ENCODE data around the gene ERFE.

GRCh38 chr2:238202326-238203093 is 43.7 kb downstream of the ERFE start:
- TF ChIP-seq, protein P1, sequence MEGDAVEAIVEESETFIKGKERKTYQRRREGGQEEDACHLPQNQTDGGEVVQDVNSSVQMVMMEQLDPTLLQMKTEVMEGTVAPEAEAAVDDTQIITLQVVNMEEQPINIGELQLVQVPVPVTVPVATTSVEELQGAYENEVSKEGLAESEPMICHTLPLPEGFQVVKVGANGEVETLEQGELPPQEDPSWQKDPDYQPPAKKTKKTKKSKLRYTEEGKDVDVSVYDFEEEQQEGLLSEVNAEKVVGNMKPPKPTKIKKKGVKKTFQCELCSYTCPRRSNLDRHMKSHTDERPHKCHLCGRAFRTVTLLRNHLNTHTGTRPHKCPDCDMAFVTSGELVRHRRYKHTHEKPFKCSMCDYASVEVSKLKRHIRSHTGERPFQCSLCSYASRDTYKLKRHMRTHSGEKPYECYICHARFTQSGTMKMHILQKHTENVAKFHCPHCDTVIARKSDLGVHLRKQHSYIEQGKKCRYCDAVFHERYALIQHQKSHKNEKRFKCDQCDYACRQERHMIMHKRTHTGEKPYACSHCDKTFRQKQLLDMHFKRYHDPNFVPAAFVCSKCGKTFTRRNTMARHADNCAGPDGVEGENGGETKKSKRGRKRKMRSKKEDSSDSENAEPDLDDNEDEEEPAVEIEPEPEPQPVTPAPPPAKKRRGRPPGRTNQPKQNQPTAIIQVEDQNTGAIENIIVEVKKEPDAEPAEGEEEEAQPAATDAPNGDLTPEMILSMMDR (IDR thresholded peaks at IDR 0.05; ENCODE audit: low read length): no peak
- TF ChIP-seq EZH2 (IDR thresholded peaks at IDR 0.05; ENCODE audit: borderline replicate concordance, low read length): no peak
